DOHH2 (cell line): ENCODE results near the gene CPXM2.

Experiments
- CTCF ChIP-seq: fragments of 200-600 bp; sonication (generic); IDR thresholded peaks from one replicate; pipeline ENCODE4 v1.5.1; 2014; ENCODE audit warnings: antibody characterized with exemption, mild to moderate bottlenecking, low read depth, low read length; ENCODE audit not compliant: poor library complexity, severe bottlenecking
- EZH2phosphoT487 ChIP-seq: fragments of 200-600 bp; sonication (generic); IDR thresholded peaks from 2 replicates; pipeline ENCODE4 v1.6.1; 2017; ENCODE audit warnings: borderline replicate concordance, mild to moderate bottlenecking, antibody characterized with exemption, low read length, moderate library complexity, mixed read lengths

GRCh38 chr10:123859653-123860050 is 32.0 kb downstream of the CPXM2 start:
- TF ChIP-seq CTCF (no peak), EZH2phosphoT487 (no peak)
